ENCODE data around the gene CIAO2A.

- TF ChIP-seq CTCF (IDR thresholded peaks at IDR 0.05) = no peak
- no peak for TF ChIP-seq POLR2A (IDR thresholded peaks at IDR 0.05)
These were observed 44.8 kb upstream of the CIAO2A start for GRCh38 chr15:64138331-64138941.
